Caco-2 (cell line): ENCODE measurements around the gene ZDHHC20. TPM values are rescaled to one million over a fixed set of nuclear protein-coding genes. Genes with fewer than 3 reads are reported as not detected.

ENCODE experiments used
- BruUV-seq: library from RNA; stranded (reverse); fragments of 400-500 nt; replicated peaks from 2 replicates; lab custom pipeline; 2021; lab: Mats Ljungman, UMichigan
- CTCF ChIA-PET: fragments of 300-600 bp; sonication (Branson Sonifier 250); formaldehyde crosslinking; loops from one replicate; lab custom pipeline; 2022; ENCODE audit warnings: antibody characterized with exemption; lab: Charles Lee
- POLR2A ChIA-PET: fragments of 300-600 bp; sonication (Branson Sonifier 250); formaldehyde crosslinking; loops from one replicate; lab custom pipeline; 2022; ENCODE audit warnings: antibody characterized with exemption; lab: Charles Lee
- DNase-seq, 2 experiments: peaks; one replicate each; pipeline versions ENCODE4 v3.0.0 to v3.0.0-alpha.2; 2020 to 2022
- H3K27me3 ChIP-seq: replicated peaks from 2 replicates; pipeline ENCODE4 v1.6.0; 2011; ENCODE audit warnings: low read length; ENCODE audit not compliant: control insufficient read depth, insufficient read depth
- H3K36me3 ChIP-seq: 2 replicates; pipeline ENCODE4 v1.5.1; 2011; ENCODE audit warnings: low read length; ENCODE audit not compliant: control insufficient read depth, insufficient read depth
- H3K4me1 ChIP-seq: fragments of 250-450 bp; sonication (Bioruptor Pico); 2 replicates; pipeline ENCODE4 v1.5.1; 2020; ENCODE audit warnings: mild to moderate bottlenecking
- H3K4me3 ChIP-seq: 2 replicates; pipeline ENCODE4 v1.5.1; 2011; ENCODE audit warnings: low read depth, mild to moderate bottlenecking, control low read depth, low read length
- H3K9me3 ChIP-seq: fragments of 250-450 bp; sonication (Bioruptor Pico); 2 replicates; pipeline ENCODE4 v1.5.1; 2020; ENCODE audit warnings: mild to moderate bottlenecking, moderate library complexity
- H3K27ac Mint-ChIP-seq: one replicate; pipeline ENCODE4 v1.8.0; 2022; ENCODE audit warnings: mixed read lengths; ENCODE audit not compliant: unreplicated experiment
- H3K27me3 Mint-ChIP-seq: one replicate; pipeline ENCODE4 v1.8.0; 2022; ENCODE audit warnings: mixed read lengths; ENCODE audit not compliant: insufficient read depth, unreplicated experiment
- H3K36me3 Mint-ChIP-seq: one replicate; pipeline ENCODE4 v1.8.0; 2022; ENCODE audit warnings: mild to moderate bottlenecking, mixed read lengths; ENCODE audit not compliant: insufficient read depth, unreplicated experiment
- H3K4me1 Mint-ChIP-seq: one replicate; pipeline ENCODE4 v1.8.0; 2022; ENCODE audit warnings: low read depth, mixed read lengths; ENCODE audit not compliant: unreplicated experiment
- H3K4me3 Mint-ChIP-seq: one replicate; pipeline ENCODE4 v1.8.0; 2022; ENCODE audit warnings: mild to moderate bottlenecking, moderate library complexity, mixed read lengths; ENCODE audit not compliant: unreplicated experiment
- H3K9me3 Mint-ChIP-seq: one replicate; pipeline ENCODE4 v1.8.0; 2022; ENCODE audit warnings: mixed read lengths; ENCODE audit not compliant: unreplicated experiment
- intact Hi-C: fragments of 100-400 bp; cut with micrococcal nuclease; formaldehyde crosslinking; loops from one replicate; pipeline ENCODE4 v1.10.0; 2022; ENCODE audit not compliant: unreplicated experiment
- total RNA-seq: library from RNA; stranded (reverse); gene quantifications from 2 replicates; pipeline ENCODE4 v1.2.3, GENCODE V29; 2022
- TF ChIP-seq, protein P1 (sequence below), 2 experiments: fragments of 200-600 bp in 1 of 2; IDR thresholded peaks; 1 replicate in 1 of 2; 2 replicates in 1 of 2; pipeline versions ENCODE4 v1.5.1 to v1.8.0; 2011 to 2022; ENCODE audit warnings: antibody characterized with exemption in 1 of 2, control low read depth in 1 of 2, inconsistent platforms in 1 of 2, low read depth in 1 of 2, low read length in 1 of 2, mild to moderate bottlenecking in 1 of 2, moderate library complexity in 1 of 2; ENCODE audit not compliant: insufficient read depth in 1 of 2, severe bottlenecking in 1 of 2, unreplicated experiment in 1 of 2

ZDHHC20 gene
- total RNA-seq, 1 experiment from 2014 or later: 87.9 TPM

DNA sequence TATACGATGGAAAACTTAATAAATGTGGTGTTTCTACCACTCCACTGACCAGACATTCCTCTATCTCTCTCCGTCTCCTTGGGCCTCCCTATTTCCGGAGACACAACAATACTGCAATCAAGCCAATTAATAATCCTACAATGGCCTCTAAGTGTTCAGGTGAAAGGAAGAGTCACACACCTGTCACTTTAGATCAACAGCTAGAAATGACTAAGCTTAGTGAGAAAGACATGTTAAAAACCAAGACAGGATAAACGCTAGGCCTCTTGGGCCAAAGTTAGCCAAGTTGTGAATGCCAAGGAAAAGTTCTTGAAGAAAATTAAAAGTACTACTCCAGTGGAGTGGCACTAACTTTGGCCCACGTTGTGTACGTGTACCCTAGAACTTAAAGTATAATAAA lies 22.5 kb downstream of the ZDHHC20 start:
- peak overlapping the region; percentile 50 for H3K27ac Mint-ChIP-seq
- POLR2A ChIA-PET: no interaction called here
- DNase-seq: no peak
- H3K9me3 Mint-ChIP-seq: peaks cover 3% of the 10 kb centered on the region
- H3K4me3 ChIP-seq: no peak overlapping the region
- no TSS peak for BruUV-seq
- CTCF ChIA-PET: no interaction called here
- TF ChIP-seq, protein P1, sequence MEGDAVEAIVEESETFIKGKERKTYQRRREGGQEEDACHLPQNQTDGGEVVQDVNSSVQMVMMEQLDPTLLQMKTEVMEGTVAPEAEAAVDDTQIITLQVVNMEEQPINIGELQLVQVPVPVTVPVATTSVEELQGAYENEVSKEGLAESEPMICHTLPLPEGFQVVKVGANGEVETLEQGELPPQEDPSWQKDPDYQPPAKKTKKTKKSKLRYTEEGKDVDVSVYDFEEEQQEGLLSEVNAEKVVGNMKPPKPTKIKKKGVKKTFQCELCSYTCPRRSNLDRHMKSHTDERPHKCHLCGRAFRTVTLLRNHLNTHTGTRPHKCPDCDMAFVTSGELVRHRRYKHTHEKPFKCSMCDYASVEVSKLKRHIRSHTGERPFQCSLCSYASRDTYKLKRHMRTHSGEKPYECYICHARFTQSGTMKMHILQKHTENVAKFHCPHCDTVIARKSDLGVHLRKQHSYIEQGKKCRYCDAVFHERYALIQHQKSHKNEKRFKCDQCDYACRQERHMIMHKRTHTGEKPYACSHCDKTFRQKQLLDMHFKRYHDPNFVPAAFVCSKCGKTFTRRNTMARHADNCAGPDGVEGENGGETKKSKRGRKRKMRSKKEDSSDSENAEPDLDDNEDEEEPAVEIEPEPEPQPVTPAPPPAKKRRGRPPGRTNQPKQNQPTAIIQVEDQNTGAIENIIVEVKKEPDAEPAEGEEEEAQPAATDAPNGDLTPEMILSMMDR (IDR thresholded peaks at IDR 0.05; ENCODE audit: insufficient read depth in 1 of 2, low read depth in 1 of 2, low read length in 1 of 2, severe bottlenecking in 1 of 2, unreplicated experiment in 1 of 2): no peak
- H3K27me3 Mint-ChIP-seq: no peaks in the 10 kb centered on the region
- 0 out of 2 replicates have a peak, but pooled peaks cover 8% of the 10 kb centered on the region for H3K4me1 ChIP-seq
- H3K27me3 ChIP-seq: no peaks in the 10 kb centered on the region
- H3K36me3 Mint-ChIP-seq: peaks cover 17% of the 10 kb centered on the region
- intact Hi-C loops: no loop called here
- no peaks in the 10 kb centered on the region for H3K36me3 ChIP-seq
- peaks cover 6% of the 10 kb centered on the region for H3K4me1 Mint-ChIP-seq
- no peaks in the 10 kb centered on the region; the same call in 1 of the 2 replicates for H3K9me3 ChIP-seq
- no peak overlapping the region for H3K4me3 Mint-ChIP-seq

DNA sequence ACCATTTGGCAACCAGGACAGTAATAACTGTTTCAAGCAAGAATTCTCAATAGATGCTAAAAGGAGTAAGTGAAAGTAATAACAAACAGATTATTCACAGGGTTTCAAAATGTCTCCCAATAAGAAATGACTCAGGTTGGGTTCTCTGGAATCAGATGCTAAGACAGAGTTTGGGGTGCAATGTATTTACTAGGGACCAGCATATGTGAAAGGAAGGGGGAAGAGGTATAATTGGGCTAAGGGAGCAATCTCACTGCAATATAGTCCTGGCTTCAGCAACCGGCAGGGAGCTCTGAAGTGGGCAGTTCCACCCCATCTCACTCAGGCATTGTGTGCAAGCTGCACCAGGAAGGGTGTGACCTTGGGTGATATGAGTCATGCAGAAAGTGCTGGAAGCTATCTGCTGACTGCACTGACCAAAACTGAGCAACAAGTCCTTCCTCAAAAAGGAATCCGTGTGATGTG lies 23.4 kb downstream of the ZDHHC20 start:
- BruUV-seq: no TSS peak
- H3K9me3 Mint-ChIP-seq: peaks cover 1% of the 10 kb centered on the region
- intact Hi-C loops: no loop called here
- TF ChIP-seq, protein P1 (IDR thresholded peaks at IDR 0.05; ENCODE audit: insufficient read depth in 1 of 2, low read depth in 1 of 2, low read length in 1 of 2, severe bottlenecking in 1 of 2, unreplicated experiment in 1 of 2): no peak
- H3K27ac Mint-ChIP-seq: no peak overlapping the region
- Histone ChIP-seq H3K4me1 (0 out of 2 replicates have a peak, but pooled peaks cover 8% of the 10 kb centered on the region), H3K36me3 (no peaks in the 10 kb centered on the region), H3K9me3 (no peaks in the 10 kb centered on the region), H3K27me3 (no peaks in the 10 kb centered on the region), H3K4me3 (no peak overlapping the region)
- H3K36me3 Mint-ChIP-seq: peaks cover 17% of the 10 kb centered on the region
- H3K4me3 Mint-ChIP-seq: no peak overlapping the region
- ChIA-PET POLR2A (no interaction called here), CTCF (no interaction called here)
- peaks cover 6% of the 10 kb centered on the region for H3K4me1 Mint-ChIP-seq
- H3K27me3 Mint-ChIP-seq: no peaks in the 10 kb centered on the region
- DNase-seq: peak in 1 of 2 experiments; percentile 7

DNA sequence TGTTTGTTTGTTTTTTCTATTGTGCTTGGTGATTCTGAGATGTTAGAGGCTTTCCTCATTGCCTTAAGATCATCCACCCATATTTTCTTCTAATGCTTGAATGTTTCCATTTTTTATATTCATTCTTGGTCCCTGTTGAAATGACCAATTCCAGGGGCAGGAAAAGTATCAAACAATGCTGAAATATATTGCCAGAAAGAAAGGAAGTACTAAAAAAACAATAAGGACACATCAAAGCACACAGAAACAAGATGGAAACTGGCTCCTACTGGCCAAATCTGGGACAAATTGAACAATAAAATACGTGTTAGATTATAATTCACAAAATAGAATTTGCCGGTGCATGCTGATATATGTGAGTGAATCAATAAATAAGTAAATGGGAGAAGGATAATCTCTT lies 23.9 kb downstream of the ZDHHC20 start:
- Histone ChIP-seq H3K4me1 (0 out of 2 replicates have a peak, but pooled peaks cover 8% of the 10 kb centered on the region), H3K27me3 (no peaks in the 10 kb centered on the region), H3K9me3 (no peaks in the 10 kb centered on the region), H3K36me3 (no peaks in the 10 kb centered on the region), H3K4me3 (no peak overlapping the region)
- intact Hi-C loops: no loop called here
- Mint-ChIP-seq H3K4me3 (no peak overlapping the region), H3K36me3 (peaks cover 17% of the 10 kb centered on the region), H3K9me3 (peaks cover 6% of the 10 kb centered on the region), H3K4me1 (peaks cover 6% of the 10 kb centered on the region), H3K27me3 (no peaks in the 10 kb centered on the region), H3K27ac (no peak overlapping the region)
- POLR2A ChIA-PET: no interaction called here
- CTCF ChIA-PET: no interaction called here
- BruUV-seq: no TSS peak
- DNase-seq: no peak
- TF ChIP-seq, protein P1 (IDR thresholded peaks at IDR 0.05; ENCODE audit: insufficient read depth in 1 of 2, low read depth in 1 of 2, low read length in 1 of 2, severe bottlenecking in 1 of 2, unreplicated experiment in 1 of 2): no peak
